H1 (cell line): ENCODE measurements around the gene GALC.

ENCODE experiments used
- EZH2 ChIP-seq: fragments of 200-600 bp; sonication (generic); IDR thresholded peaks from 2 replicates; pipeline ENCODE4 v1.7.1; 2012; ENCODE audit warnings: low read depth, mild to moderate bottlenecking, moderate library complexity, low read length, inconsistent platforms; ENCODE audit not compliant: severe bottlenecking
- GABPA ChIP-seq: IDR thresholded peaks from 2 replicates; pipeline ENCODE4 v1.6.1; 2011; ENCODE audit warnings: mild to moderate bottlenecking, low read length, moderate library complexity, borderline replicate concordance; ENCODE audit not compliant: insufficient read depth
- RBBP5 ChIP-seq: IDR thresholded peaks from 2 replicates; pipeline ENCODE4 v1.7.1; 2012; ENCODE audit warnings: low read depth, mild to moderate bottlenecking, inconsistent platforms, low read length, moderate library complexity, borderline replicate concordance
- TF ChIP-seq, protein P1 (sequence below), 3 experiments: IDR thresholded peaks; 1 replicate in 2 of 3; 2 replicates in 1 of 3; pipeline versions ENCODE4 v1.5.1 to v1.6.1; 2011; ENCODE audit warnings: low read length in 3 of 3, mild to moderate bottlenecking in 3 of 3, inconsistent platforms in 2 of 3, low read depth in 1 of 3, moderate library complexity in 1 of 3; ENCODE audit not compliant: insufficient read depth in 1 of 3; ENCODE audit errors: control extremely low read depth in 1 of 3
- TF ChIP-seq, protein P2 (sequence below): IDR thresholded peaks from 2 replicates; pipeline ENCODE4 v1.6.1; 2012; ENCODE audit warnings: inconsistent platforms

GRCh38 chr14:87940894-87941293, 52.1 kb downstream of the GALC start:
- TF ChIP-seq GABPA (no peak), EZH2 (no peak), RBBP5 (no peak)
- TF ChIP-seq, protein P1, sequence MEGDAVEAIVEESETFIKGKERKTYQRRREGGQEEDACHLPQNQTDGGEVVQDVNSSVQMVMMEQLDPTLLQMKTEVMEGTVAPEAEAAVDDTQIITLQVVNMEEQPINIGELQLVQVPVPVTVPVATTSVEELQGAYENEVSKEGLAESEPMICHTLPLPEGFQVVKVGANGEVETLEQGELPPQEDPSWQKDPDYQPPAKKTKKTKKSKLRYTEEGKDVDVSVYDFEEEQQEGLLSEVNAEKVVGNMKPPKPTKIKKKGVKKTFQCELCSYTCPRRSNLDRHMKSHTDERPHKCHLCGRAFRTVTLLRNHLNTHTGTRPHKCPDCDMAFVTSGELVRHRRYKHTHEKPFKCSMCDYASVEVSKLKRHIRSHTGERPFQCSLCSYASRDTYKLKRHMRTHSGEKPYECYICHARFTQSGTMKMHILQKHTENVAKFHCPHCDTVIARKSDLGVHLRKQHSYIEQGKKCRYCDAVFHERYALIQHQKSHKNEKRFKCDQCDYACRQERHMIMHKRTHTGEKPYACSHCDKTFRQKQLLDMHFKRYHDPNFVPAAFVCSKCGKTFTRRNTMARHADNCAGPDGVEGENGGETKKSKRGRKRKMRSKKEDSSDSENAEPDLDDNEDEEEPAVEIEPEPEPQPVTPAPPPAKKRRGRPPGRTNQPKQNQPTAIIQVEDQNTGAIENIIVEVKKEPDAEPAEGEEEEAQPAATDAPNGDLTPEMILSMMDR (IDR thresholded peaks at IDR 0.05; ENCODE audit: control extremely low read depth in 1 of 3, insufficient read depth in 1 of 3, low read depth in 1 of 3, low read length in 3 of 3), result no peak
- TF ChIP-seq, protein P2, sequence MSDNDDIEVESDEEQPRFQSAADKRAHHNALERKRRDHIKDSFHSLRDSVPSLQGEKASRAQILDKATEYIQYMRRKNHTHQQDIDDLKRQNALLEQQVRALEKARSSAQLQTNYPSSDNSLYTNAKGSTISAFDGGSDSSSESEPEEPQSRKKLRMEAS, result no peak
